Thyroid gland (tissue), 4 donors: ENCODE results near the gene CASP6. TPM values are rescaled to one million over a fixed set of nuclear protein-coding genes. Genes with fewer than 3 reads are reported as not detected.

ENCODE experiments used
- DNase-seq, 2 donors: peaks; one replicate each; pipeline ENCODE4 v3.0.0-alpha.2; 2019
- H3K27ac ChIP-seq, 3 donors: fragments of 200-600 bp; sonication (generic); 1 replicate in 2 of 3; 2 replicates in 1 of 3; pipeline ENCODE4 v1.5.1; 2016 to 2019; ENCODE audit warnings: mild to moderate bottlenecking in 1 of 3, moderate library complexity in 1 of 3
- H3K27me3 ChIP-seq: fragments of 200-600 bp; sonication (generic); one replicate; pipeline ENCODE4 v1.5.1; 2019
- H3K36me3 ChIP-seq, 2 donors: fragments of 200-600 bp; sonication (generic); one replicate each; pipeline ENCODE4 v1.5.1; 2016 to 2019
- H3K4me1 ChIP-seq, 2 donors: fragments of 200-600 bp; sonication (generic); one replicate each; pipeline ENCODE4 v1.5.1; 2017 to 2019
- H3K4me3 ChIP-seq, 3 donors: fragments of 200-600 bp; sonication (generic); replicated peaks in 1 of 3; 1 replicate in 2 of 3; 2 replicates in 1 of 3; pipeline ENCODE4 v1.5.1; 2016; ENCODE audit warnings: mild to moderate bottlenecking in 1 of 3
- H3K9me3 ChIP-seq: fragments of 200-600 bp; sonication (generic); one replicate; pipeline ENCODE4 v1.5.1; 2017
- POLR2A ChIP-seq, 2 donors: fragments of 450-650 bp; IDR thresholded peaks; one replicate each; pipeline ENCODE4 v1.6.1; 2017; ENCODE audit warnings: antibody characterized with exemption in 2 of 2, mild to moderate bottlenecking in 2 of 2, moderate library complexity in 1 of 2
- WGBS, 2 donors: methylation state at CpG; one replicate each; pipeline ENCODE4 v1.1.5; 2017; 5-methylcytosine and 5-hydroxymethylcytosine counted together
- intact Hi-C: fragments of 100-400 bp; cut with DNase I; formaldehyde crosslinking; loops from one replicate; pipeline ENCODE4 v1.15.1; 2023
- total RNA-seq, 4 donors: library from RNA; depleted of rRNA; stranded (reverse); fragments of >200 nt; gene quantifications; one replicate each; pipeline ENCODE4 v1.2.3, GENCODE V29; 2016
- TF ChIP-seq, protein P1 (sequence below), 6 experiments: fragments of 200-600 bp in 3 of 6; fragments of 450-650 bp in 3 of 6; sonication (generic) in 3 of 6; IDR thresholded peaks; one replicate each; pipeline ENCODE4 v1.5.1; 2016 to 2019; ENCODE audit warnings: antibody characterized with exemption in 6 of 6, mild to moderate bottlenecking in 2 of 6, inconsistent platforms in 1 of 6, moderate library complexity in 1 of 6

CASP6 gene
- total RNA-seq, 4 donors from 2014 or later = 16.2 to 25.6 (median 20.5) TPM

DNA sequence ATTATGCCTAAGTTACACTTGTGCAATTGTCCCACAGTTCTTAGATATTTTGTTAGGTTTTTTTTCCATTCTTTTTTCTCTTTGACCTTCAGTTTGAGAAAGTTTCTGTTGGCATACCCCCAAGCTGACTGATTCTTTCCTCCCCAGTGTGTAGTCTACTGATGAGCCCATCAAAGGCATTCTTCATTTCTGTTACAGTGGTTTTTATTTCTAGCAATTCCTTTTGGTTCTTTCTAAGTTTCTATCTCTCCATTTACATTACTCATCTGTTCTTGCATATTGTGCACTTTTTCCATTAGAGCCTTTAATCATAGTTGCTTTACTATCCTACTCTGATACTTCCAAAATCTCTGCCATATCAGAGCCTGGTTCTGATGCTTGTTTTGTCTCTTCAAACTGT is 31.9 kb downstream of the CASP6 start:
- intact Hi-C loops = no loop called here
- H3K27me3 ChIP-seq = no peaks in the 10 kb centered on the region
- H3K4me3 ChIP-seq = no peak overlapping the region
- DNase-seq = no peak
- no peaks in the 10 kb centered on the region for H3K36me3 ChIP-seq
- no peaks in the 10 kb centered on the region for H3K4me1 ChIP-seq
- no peak overlapping the region for H3K27ac ChIP-seq
- no peaks in the 10 kb centered on the region for H3K9me3 ChIP-seq
- TF ChIP-seq POLR2A (IDR thresholded peaks at IDR 0.05) = no peak
- TF ChIP-seq, protein P1, sequence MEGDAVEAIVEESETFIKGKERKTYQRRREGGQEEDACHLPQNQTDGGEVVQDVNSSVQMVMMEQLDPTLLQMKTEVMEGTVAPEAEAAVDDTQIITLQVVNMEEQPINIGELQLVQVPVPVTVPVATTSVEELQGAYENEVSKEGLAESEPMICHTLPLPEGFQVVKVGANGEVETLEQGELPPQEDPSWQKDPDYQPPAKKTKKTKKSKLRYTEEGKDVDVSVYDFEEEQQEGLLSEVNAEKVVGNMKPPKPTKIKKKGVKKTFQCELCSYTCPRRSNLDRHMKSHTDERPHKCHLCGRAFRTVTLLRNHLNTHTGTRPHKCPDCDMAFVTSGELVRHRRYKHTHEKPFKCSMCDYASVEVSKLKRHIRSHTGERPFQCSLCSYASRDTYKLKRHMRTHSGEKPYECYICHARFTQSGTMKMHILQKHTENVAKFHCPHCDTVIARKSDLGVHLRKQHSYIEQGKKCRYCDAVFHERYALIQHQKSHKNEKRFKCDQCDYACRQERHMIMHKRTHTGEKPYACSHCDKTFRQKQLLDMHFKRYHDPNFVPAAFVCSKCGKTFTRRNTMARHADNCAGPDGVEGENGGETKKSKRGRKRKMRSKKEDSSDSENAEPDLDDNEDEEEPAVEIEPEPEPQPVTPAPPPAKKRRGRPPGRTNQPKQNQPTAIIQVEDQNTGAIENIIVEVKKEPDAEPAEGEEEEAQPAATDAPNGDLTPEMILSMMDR (IDR thresholded peaks at IDR 0.05) = no peak

DNA sequence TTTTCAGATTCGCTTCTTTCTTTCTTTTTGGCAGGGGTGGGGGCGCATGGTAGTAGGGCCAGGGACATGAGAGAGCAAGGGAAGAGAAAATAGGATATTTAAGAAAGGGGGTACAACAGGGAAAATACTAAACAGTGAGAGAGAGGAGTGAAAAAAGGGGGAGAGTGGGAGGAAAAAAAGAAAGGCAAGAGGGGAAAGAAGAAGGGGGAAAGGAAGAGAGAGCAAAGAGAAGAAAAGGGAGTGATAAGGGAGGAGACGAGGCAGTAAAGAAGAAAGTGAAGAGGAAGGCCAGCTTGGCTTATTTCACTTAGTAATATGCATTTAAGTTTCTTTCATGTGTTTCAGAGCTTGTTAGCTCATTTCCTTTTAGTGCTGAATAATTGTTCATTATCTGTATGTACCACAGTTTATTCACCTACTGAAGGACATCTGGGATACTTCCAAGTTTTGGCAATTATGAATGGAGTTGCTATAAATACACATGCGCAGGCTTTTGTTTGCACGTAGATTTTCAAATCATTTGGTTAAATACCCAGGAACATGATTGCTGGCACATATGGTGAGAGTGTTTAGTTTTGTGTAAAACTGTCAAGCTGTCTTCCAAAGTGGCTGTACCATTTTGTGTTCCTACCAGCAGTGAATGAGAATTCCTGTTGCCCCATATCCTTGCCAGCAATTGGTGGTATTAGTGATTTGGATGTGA is 37.3 kb downstream of the CASP6 start:
- no peaks in the 10 kb centered on the region for H3K36me3 ChIP-seq
- no peaks in the 10 kb centered on the region for H3K27me3 ChIP-seq
- no peak overlapping the region for H3K27ac ChIP-seq
- H3K9me3 ChIP-seq = no peaks in the 10 kb centered on the region
- WGBS, 2 donors = 88 to 89% methylated on average over 5 of the region's 5 CpGs
- TF ChIP-seq, protein P1 (IDR thresholded peaks at IDR 0.05) = no peak
- no peak for TF ChIP-seq POLR2A (IDR thresholded peaks at IDR 0.05)
- no peak for DNase-seq
- no peaks in the 10 kb centered on the region for H3K4me1 ChIP-seq
- H3K4me3 ChIP-seq = no peak overlapping the region
- intact Hi-C loops = no loop called here

DNA sequence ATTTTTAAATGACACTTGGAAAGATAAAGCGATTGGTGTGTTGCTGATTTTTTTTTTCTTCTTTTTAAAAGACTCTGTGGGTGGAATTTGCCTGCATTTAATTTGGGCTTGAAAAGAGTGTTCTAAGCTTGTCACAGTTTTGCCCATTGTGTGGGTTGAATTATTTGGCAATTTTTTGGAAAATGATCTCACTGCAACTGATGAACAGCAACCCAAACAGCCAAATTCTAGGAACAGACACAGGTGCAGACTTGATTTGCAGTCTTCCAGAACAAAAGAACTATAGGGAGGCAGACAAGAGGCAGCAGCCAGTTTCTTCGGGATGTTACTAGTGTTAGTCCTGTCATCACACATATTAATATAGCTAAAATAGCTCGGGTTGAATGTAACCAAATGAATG is 40.5 kb downstream of the CASP6 start:
- no peak for TF ChIP-seq POLR2A (IDR thresholded peaks at IDR 0.05)
- TF ChIP-seq, protein P1 (IDR thresholded peaks at IDR 0.05) = no peak
- no peaks in the 10 kb centered on the region for H3K9me3 ChIP-seq
- intact Hi-C loops = no loop called here
- 77 to 85% methylated on average over 3 of the region's 3 CpGs for WGBS, 2 donors
- H3K4me1 ChIP-seq = no peaks in the 10 kb centered on the region
- no peak for DNase-seq
- H3K36me3 ChIP-seq = no peaks in the 10 kb centered on the region
- H3K27ac ChIP-seq = no peak overlapping the region
- H3K27me3 ChIP-seq = no peaks in the 10 kb centered on the region
- H3K4me3 ChIP-seq = no peak overlapping the region

DNA sequence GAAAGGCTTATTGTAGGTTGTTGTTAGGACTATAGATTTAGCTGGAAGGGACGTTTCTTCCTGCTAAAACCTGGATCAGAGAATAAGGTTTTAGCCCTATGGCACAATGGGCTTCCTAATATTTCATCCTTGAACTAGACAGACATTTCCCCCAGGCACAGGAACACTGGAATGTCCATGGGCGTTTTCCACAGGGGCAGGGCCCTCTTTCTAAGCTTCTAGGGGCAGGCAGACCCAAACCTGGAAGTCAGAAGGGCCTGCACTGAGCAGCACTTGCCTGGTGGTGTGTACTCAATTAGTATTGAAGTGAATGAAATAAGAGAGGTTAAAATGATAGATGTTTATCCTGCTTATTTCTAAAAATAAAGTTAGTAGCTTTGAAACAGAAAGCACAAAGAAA is 41.1 kb downstream of the CASP6 start:
- Histone ChIP-seq H3K9me3 (no peaks in the 10 kb centered on the region), H3K4me1 (no peaks in the 10 kb centered on the region), H3K4me3 (no peak overlapping the region), H3K36me3 (no peaks in the 10 kb centered on the region), H3K27me3 (no peaks in the 10 kb centered on the region), H3K27ac (no peak overlapping the region)
- intact Hi-C loops = no loop called here
- 62 to 64% methylated on average over 2 of the region's 2 CpGs for WGBS, 2 donors
- DNase-seq = no peak
- TF ChIP-seq, protein P1 (IDR thresholded peaks at IDR 0.05) = no peak
- TF ChIP-seq POLR2A (IDR thresholded peaks at IDR 0.05) = no peak

DNA sequence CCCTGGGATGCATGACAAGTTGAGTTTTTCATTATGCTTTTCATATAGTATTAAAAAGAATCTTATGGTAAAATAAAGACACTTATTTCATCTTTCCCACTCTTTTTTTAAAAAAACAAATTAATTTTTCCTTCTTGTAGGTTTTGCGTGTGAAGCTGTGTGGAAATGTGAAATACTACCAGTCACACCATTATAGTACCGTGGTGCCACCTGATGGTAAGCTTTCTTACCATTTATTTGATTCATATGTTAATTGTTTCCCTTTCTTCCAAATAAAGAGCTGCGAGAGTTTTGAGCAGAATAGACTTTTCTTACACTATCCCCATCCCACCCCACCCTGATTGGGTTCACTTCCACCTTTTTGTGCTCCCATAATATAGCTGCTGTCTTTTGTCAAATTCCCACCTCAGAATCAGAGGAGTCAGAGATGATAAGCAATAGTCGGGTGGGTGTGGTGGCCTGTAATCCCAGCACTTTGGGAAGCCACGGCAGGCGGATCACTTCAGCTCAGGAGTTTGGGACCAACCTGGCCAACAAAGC is 44.3 kb downstream of the CASP6 start:
- no peak for DNase-seq
- Histone ChIP-seq H3K27ac (no peak overlapping the region), H3K4me3 (no peak overlapping the region), H3K4me1 (no peaks in the 10 kb centered on the region), H3K27me3 (no peaks in the 10 kb centered on the region), H3K36me3 (no peaks in the 10 kb centered on the region), H3K9me3 (no peaks in the 10 kb centered on the region)
- intact Hi-C loops = no loop called here
- 85 to 86% methylated on average over 6 of the region's 6 CpGs for WGBS, 2 donors
- TF ChIP-seq, protein P1 (IDR thresholded peaks at IDR 0.05) = peak in 1 of 6 experiments; percentile 6
- no peak for TF ChIP-seq POLR2A (IDR thresholded peaks at IDR 0.05)
